ENCODE data around the gene MEGF10.

MEGF10 gene

GRCh38 chr5:127439644-127440043, 149.0 kb downstream of the MEGF10 start:
- Histone ChIP-seq H3K4me3 (replicated peaks; ENCODE audit: low read depth, low read length) (no peak overlapping the region), H3K27me3 (replicated peaks; ENCODE audit: control insufficient read depth, insufficient read depth, low read length) (no peaks in the 10 kb centered on the region), H3K36me3 (ENCODE audit: control insufficient read depth, insufficient read depth, low read length) (no peaks in the 10 kb centered on the region)
- no peak for DNase-seq (ENCODE audit: extremely low read depth, insufficient read length)
- no peak for TF ChIP-seq CTCF (IDR thresholded peaks at IDR 0.05; ENCODE audit: insufficient read depth, low read length, poor library complexity, severe bottlenecking)

GRCh38 chr5:127440831-127441230, 150.2 kb downstream of the MEGF10 start:
- TF ChIP-seq CTCF (IDR thresholded peaks at IDR 0.05; ENCODE audit: insufficient read depth, low read length, poor library complexity, severe bottlenecking): no peak
- no peaks in the 10 kb centered on the region for H3K36me3 ChIP-seq (ENCODE audit: control insufficient read depth, insufficient read depth, low read length)
- DNase-seq (ENCODE audit: extremely low read depth, insufficient read length): no peak
- no peak overlapping the region for H3K4me3 ChIP-seq (replicated peaks; ENCODE audit: low read depth, low read length)
- no peaks in the 10 kb centered on the region for H3K27me3 ChIP-seq (replicated peaks; ENCODE audit: control insufficient read depth, insufficient read depth, low read length)

- H3K4me3 ChIP-seq (replicated peaks; ENCODE audit: low read depth, low read length): no peak overlapping the region
Measured at GRCh38 chr5:127441799-127442484, 151.3 kb downstream of the MEGF10 start.

GRCh38 chr5:127444171-127444570, 153.6 kb downstream of the MEGF10 start:
- Histone ChIP-seq H3K4me3 (replicated peaks; ENCODE audit: low read depth, low read length) (no peak overlapping the region), H3K27me3 (replicated peaks; ENCODE audit: control insufficient read depth, insufficient read depth, low read length) (no peaks in the 10 kb centered on the region), H3K36me3 (ENCODE audit: control insufficient read depth, insufficient read depth, low read length) (no peaks in the 10 kb centered on the region)
- no peak for DNase-seq (ENCODE audit: extremely low read depth, insufficient read length)
- TF ChIP-seq CTCF (IDR thresholded peaks at IDR 0.05; ENCODE audit: insufficient read depth, low read length, poor library complexity, severe bottlenecking): no peak

More at GRCh38 chr5:127441799-127442484, 151.3 kb downstream of the MEGF10 start:
- TF ChIP-seq CTCF (IDR thresholded peaks at IDR 0.05; ENCODE audit: insufficient read depth, low read length, poor library complexity, severe bottlenecking): peak; percentile 28
- DNase-seq (ENCODE audit: extremely low read depth, insufficient read length): no peak
- Histone ChIP-seq H3K36me3 (ENCODE audit: control insufficient read depth, insufficient read depth, low read length) (no peaks in the 10 kb centered on the region), H3K27me3 (replicated peaks; ENCODE audit: control insufficient read depth, insufficient read depth, low read length) (no peaks in the 10 kb centered on the region)

GRCh38 chr5:127445328-127445727, 154.7 kb downstream of the MEGF10 start:
- no peak overlapping the region for H3K4me3 ChIP-seq (replicated peaks; ENCODE audit: low read depth, low read length)
- no peaks in the 10 kb centered on the region for H3K27me3 ChIP-seq (replicated peaks; ENCODE audit: control insufficient read depth, insufficient read depth, low read length)
- H3K36me3 ChIP-seq (ENCODE audit: control insufficient read depth, insufficient read depth, low read length): no peaks in the 10 kb centered on the region
- DNase-seq (ENCODE audit: extremely low read depth, insufficient read length): no peak
- TF ChIP-seq CTCF (IDR thresholded peaks at IDR 0.05; ENCODE audit: insufficient read depth, low read length, poor library complexity, severe bottlenecking): no peak

- no peak for DNase-seq (ENCODE audit: extremely low read depth, insufficient read length)
- Histone ChIP-seq H3K36me3 (ENCODE audit: control insufficient read depth, insufficient read depth, low read length) (no peaks in the 10 kb centered on the region), H3K27me3 (replicated peaks; ENCODE audit: control insufficient read depth, insufficient read depth, low read length) (no peaks in the 10 kb centered on the region), H3K4me3 (replicated peaks; ENCODE audit: low read depth, low read length) (no peak overlapping the region)
- TF ChIP-seq CTCF (IDR thresholded peaks at IDR 0.05; ENCODE audit: insufficient read depth, low read length, poor library complexity, severe bottlenecking): no peak
Measured at GRCh38 chr5:127446626-127447025, 156.0 kb downstream of the MEGF10 start.

All from GM06990 (cell line).